Pancreas (tissue), 10 donors: ENCODE measurements around the gene PPM1M. TPM values are rescaled to one million over a fixed set of nuclear protein-coding genes. Genes with fewer than 3 reads are reported as not detected.

Experiments used
- ATAC-seq, 4 donors: fragments of 200-7000 bp; cut with Tn5 transposase; one replicate each; pipeline versions ENCODE4 v1.8.0 to v1.9.1; 2020; ENCODE audit warnings: mild to moderate bottlenecking in 4 of 4, moderate library complexity in 4 of 4
- DNase-seq, 6 donors: peaks; one replicate each; pipeline ENCODE4 v3.0.0-alpha.2; 2020
- FAIRE-seq: peaks from 2 replicates; lab custom pipeline; 2012; peaks lifted over from hg19 to GRCh38; lab: Jason Lieb, UNC
- H3K27ac ChIP-seq, 4 donors: fragments of 200-600 bp; sonication (generic); 1 replicate in 3 of 4; 2 replicates in 1 of 4; pipeline versions ENCODE4 v1.5.0 to v1.8.0; 2020
- H3K27me3 ChIP-seq, 4 donors: fragments of 200-600 bp; one replicate each; pipeline ENCODE4 v1.8.0; 2021
- H3K36me3 ChIP-seq, 3 donors: fragments of 200-600 bp; sonication (generic) in 1 of 3; one replicate each; pipeline versions ENCODE4 v1.5.0 to v1.8.0; 2020 to 2021
- H3K4me1 ChIP-seq, 3 donors: fragments of 200-600 bp; one replicate each; pipeline ENCODE4 v1.8.0; 2021
- H3K4me3 ChIP-seq, 4 donors: fragments of 200-600 bp; sonication (generic) in 2 of 4; one replicate each; pipeline versions ENCODE4 v1.5.0 to v1.8.0; 2020 to 2021
- H3K9me3 ChIP-seq, 4 donors: fragments of 200-600 bp; one replicate each; pipeline ENCODE4 v1.8.0; 2021
- CTCF ChIP-seq, 4 donors: fragments of 200-600 bp; sonication (generic) in 3 of 4; IDR thresholded peaks; one replicate each; pipeline versions ENCODE4 v1.5.0 to v1.8.0; 2021; ENCODE audit warnings: antibody characterized with exemption in 4 of 4
- WGBS, 2 donors: extraction: QIAGEN DNeasy Blood & Tissue Kit; methylation state at CpG; one replicate each; pipeline ENCODE4 v1.1.7; 2013; 5-methylcytosine and 5-hydroxymethylcytosine counted together
- intact Hi-C, 3 donors: fragments of 100-400 bp; cut with DNase I; formaldehyde crosslinking; loops; one replicate each; pipeline versions ENCODE4 v1.11.1 to v1.14.2; 2022
- polyA plus RNA-seq, 2 donors: library from polyadenylated mRNA; stranded (reverse); fragments of 200-250 nt; gene quantifications; one replicate each; pipeline ENCODE4 v1.2.3, GENCODE V29; 2013
- total RNA-seq, 6 donors: library from RNA; stranded (reverse); fragmentation: NEBNext Ultra II Directional in 4 of 6; extraction: Animal tissue kit (Norgen Biotek cat#: 25700) in 4 of 6; gene quantifications; one replicate each; pipeline versions ENCODE4 v1.2.1 to v1.2.4, GENCODE V29; 2021 to 2023
- donor health status: healthy with polysubstance abuse.
- donor health status: DM: no; HTN: no; CAD: no; lungs with moderate emphysema.
- donor health status: DM: no; HTN: no; CAD: no.
- donor health status: control.
- donor health status: control.
- donor health status: Bipolar disorder and iron deficiency.
- donor health status: DM: yes; HTN: yes; CAD: no.
- donor health status: DM: no; HTN: no; CAD: no.
- donor health status: DM: no; HTN: no; CAD: no.
- donor health status: DM: yes; HTN: yes; CAD: no.

PPM1M gene
- total and polyA plus RNA-seq, 8 donors: 4.0 to 15.2 (median 7.7) TPM

- TF ChIP-seq CTCF (IDR thresholded peaks at IDR 0.05): no peak
- H3K27me3 ChIP-seq: no peaks in the 10 kb centered on the region
- no peak overlapping the region for H3K27ac ChIP-seq
- no peaks in the 10 kb centered on the region for H3K9me3 ChIP-seq
- H3K36me3 ChIP-seq: no peaks in the 10 kb centered on the region
- peaks cover 8 to 10% (median 8%) of the 10 kb centered on the region in 3 donors for H3K4me1 ChIP-seq
- WGBS, 2 donors: 81% methylated on average over 34 of the region's 34 CpGs
- DNase-seq (peak in 3 of 6 donors; percentile 24 to 57 (median 55)), ATAC-seq (no peak), FAIRE-seq (no peak)
- H3K4me3 ChIP-seq: no peak overlapping the region
- intact Hi-C loops: loop anchor here in 2 of 3 donors (5.0 to 10.0 kb wide), 3 partner anchors 53 to 121 kb away; partner anchors contain the start of gene WDR82 (in 1 of the 2)
Measured at GRCh38 chr3:52221563-52222318, 23.8 kb upstream of the PPM1M start.

- peak in 2 of 6 donors; percentile 21 to 44 for DNase-seq
Measured at GRCh38 chr3:52222319-52223221, 23.0 kb upstream of the PPM1M start.

GRCh38 chr3:52223449-52224408 is 21.8 kb upstream of the PPM1M start:
- H3K36me3 ChIP-seq: peaks cover 0 to under 1% (median 0%) of the 10 kb centered on the region in 3 donors
- FAIRE-seq: no peak
- intact Hi-C loops: loop anchor here in 2 of 3 donors (5.0 to 10.0 kb wide), 3 partner anchors 51 to 119 kb away; partner anchors contain the start of gene WDR82 (in 1 of the 2)
- no peak for ATAC-seq
- H3K9me3 ChIP-seq: no peaks in the 10 kb centered on the region
- WGBS, 2 donors: 89 to 90% methylated on average over 32 of the region's 32 CpGs
- no peak overlapping the region for H3K4me3 ChIP-seq
- peak in 2 of 6 donors; percentile 21 to 47 for DNase-seq
- no peaks in the 10 kb centered on the region for H3K27me3 ChIP-seq
- H3K27ac ChIP-seq: no peak overlapping the region
- no peaks in the 10 kb centered on the region for H3K4me1 ChIP-seq
- TF ChIP-seq CTCF (IDR thresholded peaks at IDR 0.05): no peak

More at GRCh38 chr3:52222319-52223221, 23.0 kb upstream of the PPM1M start:
- no peak for TF ChIP-seq CTCF (IDR thresholded peaks at IDR 0.05)
- Histone ChIP-seq H3K4me1 (peaks cover under 1 to 4% (median 1%) of the 10 kb centered on the region in 3 donors), H3K4me3 (no peak overlapping the region), H3K9me3 (no peaks in the 10 kb centered on the region), H3K27me3 (no peaks in the 10 kb centered on the region), H3K27ac (no peak overlapping the region), H3K36me3 (no peaks in the 10 kb centered on the region)
- ATAC-seq: no peak
- WGBS, 2 donors: 89 to 90% methylated on average over 41 of the region's 41 CpGs
- FAIRE-seq: no peak
- intact Hi-C loops: loop anchor here in 2 of 3 donors (5.0 to 10.0 kb wide), 3 partner anchors 52 to 120 kb away; partner anchors contain the start of gene WDR82 (in 1 of the 2)
